Uterus (tissue), 2 donors: ENCODE results near the gene TSPAN3.

Source experiments
- CTCF ChIP-seq, 4 experiments: fragments of 200-600 bp in 2 of 4; fragments of 450-650 bp in 2 of 4; sonication (generic) in 2 of 4; IDR thresholded peaks; one replicate each; pipeline ENCODE4 v1.5.1; 2016 to 2019; ENCODE audit warnings: antibody characterized with exemption in 4 of 4, mild to moderate bottlenecking in 2 of 4, moderate library complexity in 1 of 4
- POLR2A ChIP-seq, 2 donors: fragments of 450-650 bp; IDR thresholded peaks; one replicate each; pipeline ENCODE4 v1.6.1; 2016; ENCODE audit warnings: antibody characterized with exemption in 2 of 2, mild to moderate bottlenecking in 1 of 2, moderate library complexity in 1 of 2

- TF ChIP-seq POLR2A (IDR thresholded peaks at IDR 0.05), result no peak
- no peak for TF ChIP-seq CTCF (IDR thresholded peaks at IDR 0.05)
Measured at GRCh38 chr15:77069521-77070121, 1.3 kb downstream of the TSPAN3 start.
